HG03575 (cell line): ENCODE measurements around the gene ELK1.

Experiments
- ATAC-seq: cut with Tn5 transposase; IDR thresholded peaks from one replicate; pipeline ENCODE4 v1.9.1; 2021; ENCODE audit not compliant: unreplicated experiment, insufficient number of reproducible peaks, low FRiP score; ENCODE audit errors: extremely low read depth

The ELK1 gene

GRCh38 chrX:47649271-47649670 is 1.1 kb downstream of the ELK1 start:
- no peak for ATAC-seq

- no peak for ATAC-seq
These were observed 2.0 kb downstream of the ELK1 start for GRCh38 chrX:47648376-47648775.

- no peak for ATAC-seq
These were observed 3.7 kb downstream of the ELK1 start for GRCh38 chrX:47646636-47647035.

- no peak for ATAC-seq
These were observed 4.8 kb downstream of the ELK1 start for GRCh38 chrX:47645530-47645929.

GRCh38 chrX:47644557-47645091 is 5.7 kb downstream of the ELK1 start:
- no peak for ATAC-seq

DNA sequence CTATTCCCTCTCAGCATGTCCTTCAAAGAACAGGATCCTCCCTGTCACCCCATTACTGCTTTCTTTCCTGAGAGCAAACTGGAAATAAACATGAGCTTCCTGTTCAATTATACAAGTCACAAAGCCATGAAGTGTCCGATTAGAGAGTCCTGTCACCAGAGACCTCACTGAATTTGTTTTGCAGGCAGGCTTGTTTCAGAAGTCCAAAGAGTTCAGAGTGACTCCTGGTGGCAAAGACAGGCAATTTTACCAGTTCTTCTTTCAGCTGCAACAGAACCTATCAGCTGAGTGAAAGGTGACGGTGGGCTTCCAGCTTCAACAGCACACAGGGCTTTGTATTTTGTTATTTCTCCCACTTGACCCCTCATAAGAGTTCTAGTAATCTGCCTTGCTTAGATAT is 6.4 kb downstream of the ELK1 start:
- ATAC-seq: no peak

- ATAC-seq: no peak
These were observed 11.5 kb downstream of the ELK1 start for GRCh38 chrX:47638816-47639215.

DNA sequence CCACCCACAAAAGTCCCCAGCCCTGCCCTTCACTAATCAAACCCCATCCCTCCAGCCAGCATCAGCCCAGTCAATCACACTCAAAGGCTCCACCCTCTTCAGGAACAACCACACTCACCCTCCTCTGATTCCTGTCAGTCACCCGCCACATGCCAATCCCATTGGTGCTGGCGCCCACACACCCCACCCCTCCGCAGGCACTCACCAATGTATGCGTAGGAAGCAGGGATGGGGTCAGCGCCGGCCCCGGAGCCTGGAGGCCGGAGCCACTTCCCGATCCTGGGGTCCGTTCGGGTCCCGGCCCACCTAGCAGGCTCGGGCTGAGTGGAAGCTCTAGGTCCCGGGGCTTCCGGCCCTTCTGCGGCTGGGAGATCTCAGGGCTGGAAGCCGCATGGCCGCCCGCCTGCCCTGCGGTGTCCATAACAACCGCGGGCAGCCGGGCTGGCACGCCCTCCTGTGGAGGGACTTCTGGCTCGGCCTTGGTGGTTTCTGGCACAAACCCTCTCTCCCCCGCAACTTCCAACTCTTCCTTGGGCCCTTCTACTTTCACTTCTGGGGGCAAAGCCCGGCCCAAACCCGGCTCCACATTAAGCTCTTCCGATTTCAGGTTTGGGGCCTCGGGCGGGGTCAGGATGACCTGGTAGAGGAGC is 12.7 kb downstream of the ELK1 start:
- no peak for ATAC-seq

DNA sequence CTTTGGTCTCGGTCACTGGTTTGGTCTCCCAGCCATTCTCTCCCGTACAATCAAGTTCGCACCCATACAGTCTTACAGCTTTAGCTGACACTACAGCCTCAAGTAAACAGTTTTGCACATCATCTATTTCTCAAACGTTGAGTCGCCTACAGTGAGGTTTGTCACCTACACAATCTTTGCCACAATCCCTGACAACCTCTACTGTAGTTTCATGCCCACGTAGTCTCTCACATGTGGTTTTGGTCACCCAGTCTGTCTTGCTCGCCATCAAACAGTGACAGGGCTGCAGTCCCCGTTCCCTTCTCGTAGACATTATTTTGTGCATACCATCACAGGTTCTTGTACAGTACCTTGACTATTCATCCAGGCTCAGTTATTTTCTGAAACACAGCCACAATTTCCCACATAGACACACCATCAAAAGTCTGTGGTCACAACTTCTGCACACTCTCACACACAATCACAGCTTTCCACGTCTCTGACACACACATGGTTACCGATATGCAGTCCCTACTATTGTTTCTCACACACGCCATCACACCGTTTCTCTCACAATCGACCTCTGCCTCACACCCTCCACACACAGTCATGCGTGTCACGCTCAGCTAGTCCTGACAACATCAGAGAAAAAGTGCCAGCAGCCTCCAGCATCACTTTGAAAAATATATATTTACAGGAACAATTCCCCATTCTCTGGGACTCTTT is 15.3 kb downstream of the ELK1 start:
- no peak for ATAC-seq

DNA sequence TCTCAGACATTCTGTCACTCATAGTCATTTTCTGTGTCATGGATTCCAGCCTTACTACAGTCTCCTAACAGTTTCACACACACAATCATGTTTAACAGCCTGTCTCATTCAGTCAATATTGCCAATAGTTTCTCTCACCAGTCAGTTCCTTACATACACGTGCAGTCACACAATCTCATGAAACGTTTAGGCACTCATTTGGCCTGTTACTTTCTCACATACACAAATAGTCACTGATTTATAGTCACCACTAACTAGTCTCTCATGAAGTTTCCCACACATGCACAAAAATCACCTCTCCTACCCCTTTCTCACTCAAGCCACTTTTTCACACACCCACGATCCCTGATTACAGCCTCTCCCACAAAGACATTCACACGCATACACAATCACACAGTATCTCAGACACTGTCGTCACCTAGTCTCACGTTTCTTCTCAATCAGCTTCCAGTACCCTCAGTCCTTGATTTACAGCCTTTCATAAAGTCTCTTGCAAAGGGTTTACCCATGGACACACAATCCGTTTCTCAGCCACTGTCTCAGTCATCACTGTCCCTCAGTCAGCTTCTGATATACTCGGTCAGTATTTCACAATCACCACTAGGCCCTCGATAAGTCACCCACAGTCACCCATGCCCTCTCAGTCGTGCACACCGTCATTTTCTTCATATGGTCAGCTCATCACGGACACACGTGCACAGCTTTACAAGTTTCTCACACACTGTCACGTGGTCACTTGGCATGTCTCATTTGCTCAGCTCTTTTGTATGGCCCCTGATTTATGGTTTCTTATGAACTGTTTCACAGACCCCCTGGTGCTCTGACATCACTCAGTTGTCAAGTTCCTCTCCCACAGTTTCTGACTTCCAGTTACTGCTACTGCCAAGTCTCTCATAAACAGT is 16.4 kb downstream of the ELK1 start:
- ATAC-seq: no peak

DNA sequence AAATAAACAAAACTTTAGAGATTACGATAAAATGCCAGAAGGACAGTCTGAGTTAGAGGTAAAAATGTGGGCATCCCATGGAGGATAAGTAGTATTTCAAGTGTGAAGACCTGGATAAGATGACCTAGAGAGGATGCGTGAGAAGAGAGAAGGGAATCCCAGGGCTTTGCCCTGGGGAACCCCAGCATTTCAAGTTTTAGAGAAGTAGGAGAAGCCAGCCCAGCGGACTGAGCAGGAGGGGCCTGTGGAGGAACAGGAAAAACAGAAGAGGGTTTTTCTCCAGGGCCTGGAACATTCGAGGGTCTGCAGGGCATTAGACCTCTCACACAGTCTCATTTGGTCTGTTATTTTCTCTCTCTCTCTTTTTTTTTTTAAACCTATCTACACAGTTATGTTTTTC is 17.7 kb downstream of the ELK1 start:
- ATAC-seq: no peak

- ATAC-seq: no peak
These were observed 18.7 kb downstream of the ELK1 start for GRCh38 chrX:47631676-47632075.

DNA sequence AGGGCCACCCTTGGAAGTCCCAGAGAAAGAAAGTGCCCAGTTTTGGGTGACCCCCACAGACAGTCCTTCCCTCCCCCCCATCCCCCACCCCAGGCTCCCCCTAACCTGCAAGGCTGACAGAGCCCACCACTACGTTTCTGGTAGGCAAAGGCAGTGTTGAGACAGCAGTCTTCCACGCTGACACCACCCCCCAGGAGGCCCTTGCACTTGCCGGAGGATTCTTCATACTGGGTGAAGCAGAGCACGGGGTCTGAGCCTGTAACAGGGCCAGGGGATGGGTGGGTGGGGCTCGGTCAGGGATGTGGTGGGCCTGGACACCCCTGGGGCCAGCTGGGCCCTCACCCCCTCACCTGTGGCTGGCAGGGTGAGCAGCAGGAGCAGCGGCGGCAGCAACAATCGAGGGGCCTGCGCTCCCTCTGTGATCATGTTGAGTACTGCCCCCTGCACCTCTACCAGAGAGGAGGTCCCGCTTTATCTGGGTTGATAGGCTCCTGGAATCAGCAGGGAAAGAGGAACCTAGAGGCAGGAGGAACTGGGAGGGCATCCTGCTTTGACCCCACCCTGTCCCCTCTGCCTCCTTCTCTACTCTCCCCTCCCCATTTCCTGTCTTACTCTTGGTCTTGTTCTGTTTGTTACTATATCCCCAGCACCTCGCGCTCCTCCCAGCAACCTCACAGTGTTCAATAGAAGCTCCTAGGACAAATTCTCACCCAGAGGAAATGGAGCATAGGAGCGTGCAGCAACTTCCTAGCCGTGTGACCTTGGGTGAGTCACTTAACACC is 20.8 kb downstream of the ELK1 start, which contains the start of gene CFP:
Gene CFP, minus strand, starts transcription at position 512 of the 782 bp plus-strand sequence. Its CDS starts 86 bp downstream, at position 426.
- ATAC-seq: no peak

DNA sequence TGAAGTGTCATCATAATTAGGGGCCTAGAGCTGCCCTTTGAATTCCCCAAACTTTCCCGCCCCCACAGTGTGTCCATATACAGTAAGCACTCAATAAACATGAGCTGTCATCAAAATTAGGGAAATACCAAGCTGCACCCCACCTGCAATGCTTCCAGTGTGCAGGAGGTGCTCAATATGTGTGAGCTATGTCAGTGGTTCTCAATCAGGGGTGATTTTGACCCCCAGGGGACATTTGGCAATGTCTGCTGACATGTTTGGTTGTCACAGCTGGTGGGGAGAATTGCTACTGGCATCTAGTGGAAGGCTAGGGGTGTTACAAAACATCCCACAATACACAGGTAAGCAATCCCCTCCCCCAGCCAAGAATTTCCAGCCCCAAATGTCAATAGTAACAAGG is 21.4 kb downstream of the ELK1 start:
- ATAC-seq: no peak

DNA sequence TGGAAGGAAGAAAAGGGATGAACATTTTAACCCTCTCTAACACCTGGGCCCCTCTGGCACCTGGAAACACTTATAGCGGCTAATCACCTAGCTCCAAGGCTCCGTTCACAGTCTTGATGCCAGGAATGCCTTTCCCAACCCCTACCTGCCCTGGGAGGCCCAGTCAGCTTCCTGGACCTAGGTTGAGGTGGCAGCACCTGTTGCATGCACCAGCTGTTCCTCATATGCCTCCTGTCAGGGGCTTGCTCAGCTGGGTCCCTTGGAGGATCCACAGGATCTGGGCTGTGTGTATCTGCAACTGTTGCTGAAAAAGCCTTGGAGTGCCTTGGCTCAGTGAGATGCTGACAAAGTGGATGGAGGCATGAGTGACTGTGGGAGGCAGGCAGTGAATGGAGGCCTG is 25.0 kb downstream of the ELK1 start:
- no peak for ATAC-seq

DNA sequence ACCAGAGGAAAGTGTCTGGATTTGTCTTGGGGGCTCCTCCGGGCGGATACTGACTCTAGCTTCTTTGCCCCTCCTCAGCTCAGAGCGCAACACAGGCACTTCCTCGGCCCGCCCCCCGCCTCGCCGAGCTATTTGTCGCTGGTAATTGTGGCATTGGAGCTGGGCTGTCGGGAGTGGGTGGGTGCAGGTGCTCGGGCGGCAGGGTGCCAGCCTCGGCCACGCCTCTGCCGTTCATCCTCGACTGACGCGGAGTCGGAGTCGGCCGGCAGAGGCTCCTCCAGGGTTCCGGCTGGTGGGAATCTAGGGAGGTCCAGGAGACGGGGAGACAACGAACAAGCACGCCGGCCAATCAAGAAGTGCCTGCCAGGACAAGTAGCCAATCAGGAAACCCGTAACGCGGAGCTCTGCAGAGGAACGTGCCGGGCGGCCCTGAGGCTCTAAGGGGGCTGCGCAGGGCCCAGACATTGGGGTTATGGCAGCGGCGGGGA is 26.8 kb downstream of the ELK1 start:
- no peak for ATAC-seq

DNA sequence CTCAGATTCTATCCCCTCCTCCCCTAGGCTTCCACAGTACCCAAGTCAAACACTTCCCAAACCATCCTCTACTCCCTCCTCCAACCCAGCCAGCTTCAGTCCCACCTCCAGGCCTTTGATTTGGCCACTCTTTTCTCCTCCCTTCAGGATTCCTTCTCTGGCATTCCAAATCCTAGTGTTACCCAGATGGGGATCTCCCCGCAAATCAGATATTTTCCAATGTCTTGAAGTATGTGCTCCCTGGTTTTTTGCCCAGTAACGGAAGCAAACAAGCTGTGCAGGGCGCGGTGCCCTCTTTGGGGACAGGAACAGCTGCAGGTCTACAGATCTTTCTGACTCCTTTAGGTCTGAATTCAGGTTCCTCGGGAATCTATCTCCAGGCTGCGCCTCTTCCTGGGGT is 28.5 kb downstream of the ELK1 start:
- ATAC-seq: no peak

GRCh38 chrX:47620303-47620685 is 30.1 kb downstream of the ELK1 start:
- no peak for ATAC-seq
